Ishikawa (cell line): ENCODE results near the gene RNASEH1.

Source experiments
- CEBPB ChIP-seq: IDR thresholded peaks from 2 replicates; pipeline ENCODE4 v1.6.1; 2012
- CREB1 ChIP-seq: IDR thresholded peaks from 2 replicates; pipeline ENCODE4 v1.6.1; 2012; ENCODE audit warnings: low read depth
- EGR1 ChIP-seq: IDR thresholded peaks from 2 replicates; pipeline ENCODE4 v1.6.1; 2012
- EP300 ChIP-seq: IDR thresholded peaks from 2 replicates; pipeline ENCODE4 v1.6.1; 2012; ENCODE audit warnings: borderline replicate concordance
- FOXM1 ChIP-seq: IDR thresholded peaks from 2 replicates; pipeline ENCODE4 v1.6.1; 2012; ENCODE audit warnings: low read depth, borderline replicate concordance
- MAX ChIP-seq: IDR thresholded peaks from 2 replicates; pipeline ENCODE4 v1.6.1; 2012
- NFIC ChIP-seq: IDR thresholded peaks from 2 replicates; pipeline ENCODE4 v1.6.1; 2012
- RAD21 ChIP-seq: IDR thresholded peaks from 2 replicates; pipeline ENCODE4 v1.6.1; 2012; ENCODE audit warnings: low read depth
- REST ChIP-seq: IDR thresholded peaks from 2 replicates; pipeline ENCODE4 v1.6.1; 2012; ENCODE audit warnings: low read depth, mild to moderate bottlenecking
- TAF1 ChIP-seq: IDR thresholded peaks from 2 replicates; pipeline ENCODE4 v1.6.1; 2012; ENCODE audit warnings: low read depth, mild to moderate bottlenecking
- TCF12 ChIP-seq: IDR thresholded peaks from 2 replicates; pipeline ENCODE4 v1.6.1; 2012; ENCODE audit warnings: low read depth
- TEAD4 ChIP-seq: IDR thresholded peaks from 2 replicates; pipeline ENCODE4 v1.6.1; 2012
- USF1 ChIP-seq: IDR thresholded peaks from 2 replicates; pipeline ENCODE4 v1.6.1; 2012
- YY1 ChIP-seq: IDR thresholded peaks from 2 replicates; pipeline ENCODE4 v1.6.1; 2012; ENCODE audit warnings: low read depth
- ZBTB7A ChIP-seq: IDR thresholded peaks from 2 replicates; pipeline ENCODE4 v1.6.1; 2012; ENCODE audit warnings: low read depth

Gene RNASEH1

GRCh38 chr2:3571284-3571683 lies 13.2 kb upstream of the RNASEH1 start:
- TF ChIP-seq EGR1: no peak
- no peak for TF ChIP-seq MAX
- TF ChIP-seq TEAD4: peak; percentile 62
- no peak for TF ChIP-seq FOXM1
- TF ChIP-seq CREB1: no peak
- no peak for TF ChIP-seq CEBPB
- TF ChIP-seq USF1: no peak
- no peak for TF ChIP-seq TCF12
- no peak for TF ChIP-seq ZBTB7A
- TF ChIP-seq RAD21: no peak
- TF ChIP-seq NFIC: peak; percentile 38
- TF ChIP-seq REST: no peak

GRCh38 chr2:3566806-3567205 lies 8.7 kb upstream of the RNASEH1 start:
- TF ChIP-seq TAF1: no peak
- TF ChIP-seq TCF12: no peak
- TF ChIP-seq ZBTB7A: no peak
- no peak for TF ChIP-seq YY1
- no peak for TF ChIP-seq RAD21

- no peak for TF ChIP-seq RAD21
- no peak for TF ChIP-seq YY1
- TF ChIP-seq FOXM1: no peak
- TF ChIP-seq ZBTB7A: no peak
- no peak for TF ChIP-seq CREB1
- TF ChIP-seq CEBPB: no peak
- TF ChIP-seq MAX: no peak
- no peak for TF ChIP-seq EGR1
- TF ChIP-seq TAF1: no peak
- TF ChIP-seq TEAD4: no peak
- no peak for TF ChIP-seq TCF12
- TF ChIP-seq REST: no peak
- no peak for TF ChIP-seq EP300
- TF ChIP-seq USF1: no peak
- no peak for TF ChIP-seq NFIC
Measured at GRCh38 chr2:3565117-3565516, 7.0 kb upstream of the RNASEH1 start.

GRCh38 chr2:3563521-3563976 lies 5.4 kb upstream of the RNASEH1 start:
- TF ChIP-seq EGR1 (no peak), MAX (no peak), EP300 (no peak), USF1 (no peak), REST (no peak), CEBPB (no peak), TAF1 (no peak), ZBTB7A (no peak)
